ENCODE measurements around the gene ZBTB4. TPM values are rescaled to one million over a fixed set of nuclear protein-coding genes. Genes with fewer than 3 reads are reported as not detected.

The ZBTB4 gene
- total and polyA plus RNA-seq, 2 experiments from 2014 or later, result 3.6 to 11.2 TPM

DNA sequence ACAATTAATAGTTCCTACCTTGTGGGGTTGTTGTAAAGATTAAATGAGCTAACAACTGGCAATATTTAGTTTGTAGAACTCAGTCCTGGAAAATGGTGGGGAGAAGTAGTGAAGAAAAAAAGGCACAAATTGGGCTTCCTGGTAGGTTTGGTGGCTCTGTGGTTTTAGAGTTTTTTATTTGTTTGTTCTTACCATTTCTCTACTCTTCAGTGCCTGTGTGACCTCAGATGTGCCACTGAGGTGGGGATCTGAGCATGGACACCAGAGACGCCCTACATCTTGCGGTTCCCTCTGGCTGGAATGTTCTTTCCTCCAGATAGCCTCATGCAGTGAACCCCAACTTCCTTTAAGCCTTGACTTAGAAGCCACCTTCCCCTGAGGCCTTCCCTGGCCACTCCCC is 7.7 kb downstream of the ZBTB4 start:
- Mint-ChIP-seq H3K36me3 (ENCODE audit: low read depth) (no peaks in the 10 kb centered on the region; the same call in 2 of the 3 replicates), H3K9me3 (no peaks in the 10 kb centered on the region), H3K27ac (no peak overlapping the region), H3K27me3 (ENCODE audit: insufficient read depth, low read depth, poor library complexity) (peaks cover 3% of the 10 kb centered on the region), H3K4me3 (no peak overlapping the region), H3K4me1 (peaks cover 13% of the 10 kb centered on the region)
- peaks cover 8% of the 10 kb centered on the region; the same call in 1 of the 2 replicates for H4K20me1 ChIP-seq (replicated peaks; ENCODE audit: insufficient read depth)
- no peak for DNase-seq (ENCODE audit: low spot score)
- H3K4me1 ChIP-seq (ENCODE audit: insufficient read depth), result peaks cover 4% of the 10 kb centered on the region; the same call in 1 of the 2 replicates
- no peak overlapping the region for H3K4me3 ChIP-seq
- no peaks in the 10 kb centered on the region for H3K27me3 ChIP-seq (ENCODE audit: insufficient read depth)
- no peak overlapping the region for H2AFZ ChIP-seq
- TF ChIP-seq CREB1 (CRISPR knock-in tag; IDR thresholded peaks at IDR 0.05; ENCODE audit: low read depth) (no peak), POLR2AphosphoS5 (IDR thresholded peaks at IDR 0.05; ENCODE audit: low read depth) (no peak), JUNB (IDR thresholded peaks at IDR 0.05; ENCODE audit: unreplicated experiment) (no peak), EZH2 (IDR thresholded peaks at IDR 0.05; ENCODE audit: low read depth, unreplicated experiment) (no peak), ZNF331 (CRISPR knock-in tag; IDR thresholded peaks at IDR 0.05; ENCODE audit: low read depth) (no peak), STAT1 (IDR thresholded peaks at IDR 0.05; ENCODE audit: unreplicated experiment) (no peak), ZNF114 (CRISPR knock-in tag; IDR thresholded peaks at IDR 0.05) (no peak), NANOG (IDR thresholded peaks at IDR 0.05; ENCODE audit: borderline replicate concordance) (no peak), EZH2phosphoT487 (IDR thresholded peaks at IDR 0.05; ENCODE audit: unreplicated experiment) (no peak)
- TF ChIP-seq, protein P1, sequence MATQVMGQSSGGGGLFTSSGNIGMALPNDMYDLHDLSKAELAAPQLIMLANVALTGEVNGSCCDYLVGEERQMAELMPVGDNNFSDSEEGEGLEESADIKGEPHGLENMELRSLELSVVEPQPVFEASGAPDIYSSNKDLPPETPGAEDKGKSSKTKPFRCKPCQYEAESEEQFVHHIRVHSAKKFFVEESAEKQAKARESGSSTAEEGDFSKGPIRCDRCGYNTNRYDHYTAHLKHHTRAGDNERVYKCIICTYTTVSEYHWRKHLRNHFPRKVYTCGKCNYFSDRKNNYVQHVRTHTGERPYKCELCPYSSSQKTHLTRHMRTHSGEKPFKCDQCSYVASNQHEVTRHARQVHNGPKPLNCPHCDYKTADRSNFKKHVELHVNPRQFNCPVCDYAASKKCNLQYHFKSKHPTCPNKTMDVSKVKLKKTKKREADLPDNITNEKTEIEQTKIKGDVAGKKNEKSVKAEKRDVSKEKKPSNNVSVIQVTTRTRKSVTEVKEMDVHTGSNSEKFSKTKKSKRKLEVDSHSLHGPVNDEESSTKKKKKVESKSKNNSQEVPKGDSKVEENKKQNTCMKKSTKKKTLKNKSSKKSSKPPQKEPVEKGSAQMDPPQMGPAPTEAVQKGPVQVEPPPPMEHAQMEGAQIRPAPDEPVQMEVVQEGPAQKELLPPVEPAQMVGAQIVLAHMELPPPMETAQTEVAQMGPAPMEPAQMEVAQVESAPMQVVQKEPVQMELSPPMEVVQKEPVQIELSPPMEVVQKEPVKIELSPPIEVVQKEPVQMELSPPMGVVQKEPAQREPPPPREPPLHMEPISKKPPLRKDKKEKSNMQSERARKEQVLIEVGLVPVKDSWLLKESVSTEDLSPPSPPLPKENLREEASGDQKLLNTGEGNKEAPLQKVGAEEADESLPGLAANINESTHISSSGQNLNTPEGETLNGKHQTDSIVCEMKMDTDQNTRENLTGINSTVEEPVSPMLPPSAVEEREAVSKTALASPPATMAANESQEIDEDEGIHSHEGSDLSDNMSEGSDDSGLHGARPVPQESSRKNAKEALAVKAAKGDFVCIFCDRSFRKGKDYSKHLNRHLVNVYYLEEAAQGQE (IDR thresholded peaks at IDR 0.05; ENCODE audit: unreplicated experiment), result no peak
- TF ChIP-seq, protein P2, sequence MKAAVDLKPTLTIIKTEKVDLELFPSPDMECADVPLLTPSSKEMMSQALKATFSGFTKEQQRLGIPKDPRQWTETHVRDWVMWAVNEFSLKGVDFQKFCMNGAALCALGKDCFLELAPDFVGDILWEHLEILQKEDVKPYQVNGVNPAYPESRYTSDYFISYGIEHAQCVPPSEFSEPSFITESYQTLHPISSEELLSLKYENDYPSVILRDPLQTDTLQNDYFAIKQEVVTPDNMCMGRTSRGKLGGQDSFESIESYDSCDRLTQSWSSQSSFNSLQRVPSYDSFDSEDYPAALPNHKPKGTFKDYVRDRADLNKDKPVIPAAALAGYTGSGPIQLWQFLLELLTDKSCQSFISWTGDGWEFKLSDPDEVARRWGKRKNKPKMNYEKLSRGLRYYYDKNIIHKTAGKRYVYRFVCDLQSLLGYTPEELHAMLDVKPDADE (IDR thresholded peaks at IDR 0.05), result no peak
- TF ChIP-seq, protein P3, sequence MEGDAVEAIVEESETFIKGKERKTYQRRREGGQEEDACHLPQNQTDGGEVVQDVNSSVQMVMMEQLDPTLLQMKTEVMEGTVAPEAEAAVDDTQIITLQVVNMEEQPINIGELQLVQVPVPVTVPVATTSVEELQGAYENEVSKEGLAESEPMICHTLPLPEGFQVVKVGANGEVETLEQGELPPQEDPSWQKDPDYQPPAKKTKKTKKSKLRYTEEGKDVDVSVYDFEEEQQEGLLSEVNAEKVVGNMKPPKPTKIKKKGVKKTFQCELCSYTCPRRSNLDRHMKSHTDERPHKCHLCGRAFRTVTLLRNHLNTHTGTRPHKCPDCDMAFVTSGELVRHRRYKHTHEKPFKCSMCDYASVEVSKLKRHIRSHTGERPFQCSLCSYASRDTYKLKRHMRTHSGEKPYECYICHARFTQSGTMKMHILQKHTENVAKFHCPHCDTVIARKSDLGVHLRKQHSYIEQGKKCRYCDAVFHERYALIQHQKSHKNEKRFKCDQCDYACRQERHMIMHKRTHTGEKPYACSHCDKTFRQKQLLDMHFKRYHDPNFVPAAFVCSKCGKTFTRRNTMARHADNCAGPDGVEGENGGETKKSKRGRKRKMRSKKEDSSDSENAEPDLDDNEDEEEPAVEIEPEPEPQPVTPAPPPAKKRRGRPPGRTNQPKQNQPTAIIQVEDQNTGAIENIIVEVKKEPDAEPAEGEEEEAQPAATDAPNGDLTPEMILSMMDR (conservative IDR thresholded peaks at IDR 0.05; ENCODE audit: low read depth in 2 of 2), result no peak
- TF ChIP-seq, protein P4, sequence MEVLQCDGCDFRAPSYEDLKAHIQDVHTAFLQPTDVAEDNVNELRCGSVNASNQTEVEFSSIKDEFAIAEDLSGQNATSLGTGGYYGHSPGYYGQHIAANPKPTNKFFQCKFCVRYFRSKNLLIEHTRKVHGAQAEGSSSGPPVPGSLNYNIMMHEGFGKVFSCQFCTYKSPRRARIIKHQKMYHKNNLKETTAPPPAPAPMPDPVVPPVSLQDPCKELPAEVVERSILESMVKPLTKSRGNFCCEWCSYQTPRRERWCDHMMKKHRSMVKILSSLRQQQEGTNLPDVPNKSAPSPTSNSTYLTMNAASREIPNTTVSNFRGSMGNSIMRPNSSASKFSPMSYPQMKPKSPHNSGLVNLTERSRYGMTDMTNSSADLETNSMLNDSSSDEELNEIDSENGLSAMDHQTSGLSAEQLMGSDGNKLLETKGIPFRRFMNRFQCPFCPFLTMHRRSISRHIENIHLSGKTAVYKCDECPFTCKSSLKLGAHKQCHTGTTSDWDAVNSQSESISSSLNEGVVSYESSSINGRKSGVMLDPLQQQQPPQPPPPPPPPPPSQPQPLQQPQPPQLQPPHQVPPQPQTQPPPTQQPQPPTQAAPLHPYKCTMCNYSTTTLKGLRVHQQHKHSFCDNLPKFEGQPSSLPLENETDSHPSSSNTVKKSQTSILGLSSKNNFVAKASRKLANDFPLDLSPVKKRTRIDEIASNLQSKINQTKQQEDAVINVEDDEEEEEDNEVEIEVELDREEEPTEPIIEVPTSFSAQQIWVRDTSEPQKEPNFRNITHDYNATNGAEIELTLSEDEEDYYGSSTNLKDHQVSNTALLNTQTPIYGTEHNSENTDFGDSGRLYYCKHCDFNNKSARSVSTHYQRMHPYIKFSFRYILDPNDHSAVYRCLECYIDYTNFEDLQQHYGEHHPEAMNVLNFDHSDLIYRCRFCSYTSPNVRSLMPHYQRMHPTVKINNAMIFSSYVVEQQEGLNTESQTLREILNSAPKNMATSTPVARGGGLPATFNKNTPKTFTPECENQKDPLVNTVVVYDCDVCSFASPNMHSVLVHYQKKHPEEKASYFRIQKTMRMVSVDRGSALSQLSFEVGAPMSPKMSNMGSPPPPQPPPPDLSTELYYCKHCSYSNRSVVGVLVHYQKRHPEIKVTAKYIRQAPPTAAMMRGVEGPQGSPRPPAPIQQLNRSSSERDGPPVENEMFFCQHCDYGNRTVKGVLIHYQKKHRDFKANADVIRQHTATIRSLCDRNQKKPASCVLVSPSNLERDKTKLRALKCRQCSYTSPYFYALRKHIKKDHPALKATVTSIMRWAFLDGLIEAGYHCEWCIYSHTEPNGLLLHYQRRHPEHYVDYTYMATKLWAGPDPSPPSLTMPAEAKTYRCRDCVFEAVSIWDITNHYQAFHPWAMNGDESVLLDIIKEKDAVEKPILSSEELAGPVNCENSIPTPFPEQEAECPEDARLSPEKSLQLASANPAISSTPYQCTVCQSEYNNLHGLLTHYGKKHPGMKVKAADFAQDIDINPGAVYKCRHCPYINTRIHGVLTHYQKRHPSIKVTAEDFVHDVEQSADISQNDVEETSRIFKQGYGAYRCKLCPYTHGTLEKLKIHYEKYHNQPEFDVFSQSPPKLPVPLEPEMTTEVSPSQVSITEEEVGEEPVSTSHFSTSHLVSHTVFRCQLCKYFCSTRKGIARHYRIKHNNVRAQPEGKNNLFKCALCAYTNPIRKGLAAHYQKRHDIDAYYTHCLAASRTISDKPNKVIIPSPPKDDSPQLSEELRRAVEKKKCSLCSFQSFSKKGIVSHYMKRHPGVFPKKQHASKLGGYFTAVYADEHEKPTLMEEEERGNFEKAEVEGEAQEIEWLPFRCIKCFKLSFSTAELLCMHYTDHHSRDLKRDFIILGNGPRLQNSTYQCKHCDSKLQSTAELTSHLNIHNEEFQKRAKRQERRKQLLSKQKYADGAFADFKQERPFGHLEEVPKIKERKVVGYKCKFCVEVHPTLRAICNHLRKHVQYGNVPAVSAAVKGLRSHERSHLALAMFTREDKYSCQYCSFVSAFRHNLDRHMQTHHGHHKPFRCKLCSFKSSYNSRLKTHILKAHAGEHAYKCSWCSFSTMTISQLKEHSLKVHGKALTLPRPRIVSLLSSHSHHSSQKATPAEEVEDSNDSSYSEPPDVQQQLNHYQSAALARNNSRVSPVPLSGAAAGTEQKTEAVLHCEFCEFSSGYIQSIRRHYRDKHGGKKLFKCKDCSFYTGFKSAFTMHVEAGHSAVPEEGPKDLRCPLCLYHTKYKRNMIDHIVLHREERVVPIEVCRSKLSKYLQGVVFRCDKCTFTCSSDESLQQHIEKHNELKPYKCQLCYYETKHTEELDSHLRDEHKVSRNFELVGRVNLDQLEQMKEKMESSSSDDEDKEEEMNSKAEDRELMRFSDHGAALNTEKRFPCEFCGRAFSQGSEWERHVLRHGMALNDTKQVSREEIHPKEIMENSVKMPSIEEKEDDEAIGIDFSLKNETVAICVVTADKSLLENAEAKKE (CRISPR knock-in tag; IDR thresholded peaks at IDR 0.05), result no peak
- ATAC-seq, result no peak
- no peaks in the 10 kb centered on the region for H3K36me3 ChIP-seq (ENCODE audit: insufficient read depth)
- H3K4me2 ChIP-seq, result no peak overlapping the region
- no peaks in the 10 kb centered on the region for H3K9me2 ChIP-seq (ENCODE audit: insufficient read depth)
- no peaks in the 10 kb centered on the region for H3F3A ChIP-seq (replicated peaks; ENCODE audit: low read depth)
- H3K27ac ChIP-seq (ENCODE audit: low read depth), result no peak overlapping the region
- H3K79me2 ChIP-seq (replicated peaks; ENCODE audit: insufficient read depth), result peaks cover 37% of the 10 kb centered on the region
